ENCODE results near the gene PC. TPM values are rescaled to one million over a fixed set of nuclear protein-coding genes. Genes with fewer than 3 reads are reported as not detected.
"Not testable (repeated sequence)": the region's sequence is repeated elsewhere in the genome, so short reads cannot be mapped to it uniquely, and the experiment has no call there.

Gene PC
- total RNA-seq, 2 donors from 2014 or later, result 12.2 to 81.7 TPM

GRCh38 chr11:66834943-66835342, 123.2 kb downstream of the PC start:
- TF ChIP-seq, protein P1, sequence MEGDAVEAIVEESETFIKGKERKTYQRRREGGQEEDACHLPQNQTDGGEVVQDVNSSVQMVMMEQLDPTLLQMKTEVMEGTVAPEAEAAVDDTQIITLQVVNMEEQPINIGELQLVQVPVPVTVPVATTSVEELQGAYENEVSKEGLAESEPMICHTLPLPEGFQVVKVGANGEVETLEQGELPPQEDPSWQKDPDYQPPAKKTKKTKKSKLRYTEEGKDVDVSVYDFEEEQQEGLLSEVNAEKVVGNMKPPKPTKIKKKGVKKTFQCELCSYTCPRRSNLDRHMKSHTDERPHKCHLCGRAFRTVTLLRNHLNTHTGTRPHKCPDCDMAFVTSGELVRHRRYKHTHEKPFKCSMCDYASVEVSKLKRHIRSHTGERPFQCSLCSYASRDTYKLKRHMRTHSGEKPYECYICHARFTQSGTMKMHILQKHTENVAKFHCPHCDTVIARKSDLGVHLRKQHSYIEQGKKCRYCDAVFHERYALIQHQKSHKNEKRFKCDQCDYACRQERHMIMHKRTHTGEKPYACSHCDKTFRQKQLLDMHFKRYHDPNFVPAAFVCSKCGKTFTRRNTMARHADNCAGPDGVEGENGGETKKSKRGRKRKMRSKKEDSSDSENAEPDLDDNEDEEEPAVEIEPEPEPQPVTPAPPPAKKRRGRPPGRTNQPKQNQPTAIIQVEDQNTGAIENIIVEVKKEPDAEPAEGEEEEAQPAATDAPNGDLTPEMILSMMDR (IDR thresholded peaks at IDR 0.05), result no peak
- no peak for TF ChIP-seq POLR2A (IDR thresholded peaks at IDR 0.05)
- 56 to 64% methylated on average over 5 of the region's 5 CpGs for WGBS, 2 donors
- H3K4me3 ChIP-seq, result no peak overlapping the region
- no peaks in the 10 kb centered on the region for H3K27me3 ChIP-seq
- H3K27ac ChIP-seq, result no peak overlapping the region
- no peak for ATAC-seq
- no peaks in the 10 kb centered on the region for H3K9me3 ChIP-seq
- no peaks in the 10 kb centered on the region for H3K36me3 ChIP-seq (replicated peaks in 1 of 2; ENCODE audit: insufficient read depth in 1 of 2, low read depth in 2 of 2)
- intact Hi-C loops (cut with DNase I), result no loop called here
- no peak for DNase-seq
- H3K4me1 ChIP-seq, result no peaks in the 10 kb centered on the region

GRCh38 chr11:66834539-66834845, 123.7 kb downstream of the PC start:
- TF ChIP-seq, protein P1 (IDR thresholded peaks at IDR 0.05), result no peak
- no peak for TF ChIP-seq POLR2A (IDR thresholded peaks at IDR 0.05)
- no peaks in the 10 kb centered on the region for H3K9me3 ChIP-seq
- intact Hi-C loops (cut with DNase I), result no loop called here
- no peaks in the 10 kb centered on the region for H3K4me1 ChIP-seq
- H3K27ac ChIP-seq, result no peak overlapping the region
- no peaks in the 10 kb centered on the region for H3K36me3 ChIP-seq (replicated peaks in 1 of 2; ENCODE audit: insufficient read depth in 1 of 2, low read depth in 2 of 2)
- ATAC-seq, result peak; percentile 31
- H3K27me3 ChIP-seq, result no peaks in the 10 kb centered on the region
- 48 to 52% methylated on average over 4 of the region's 4 CpGs for WGBS, 2 donors
- no peak for DNase-seq
- H3K4me3 ChIP-seq, result no peak overlapping the region

GRCh38 chr11:66824573-66824972, 133.6 kb downstream of the PC start:
- H3K4me1 ChIP-seq; ATAC-seq; H3K36me3 ChIP-seq (replicated peaks in 1 of 2; ENCODE audit: insufficient read depth in 1 of 2, low read depth in 2 of 2); H3K4me3 ChIP-seq; intact Hi-C loops (cut with DNase I); H3K27me3 ChIP-seq; DNase-seq; H3K27ac ChIP-seq; H3K9me3 ChIP-seq: not testable (repeated sequence)
- WGBS, 2 donors, result 80 to 100% methylated on average over 1 to 3 of the region's 4 CpGs

DNA sequence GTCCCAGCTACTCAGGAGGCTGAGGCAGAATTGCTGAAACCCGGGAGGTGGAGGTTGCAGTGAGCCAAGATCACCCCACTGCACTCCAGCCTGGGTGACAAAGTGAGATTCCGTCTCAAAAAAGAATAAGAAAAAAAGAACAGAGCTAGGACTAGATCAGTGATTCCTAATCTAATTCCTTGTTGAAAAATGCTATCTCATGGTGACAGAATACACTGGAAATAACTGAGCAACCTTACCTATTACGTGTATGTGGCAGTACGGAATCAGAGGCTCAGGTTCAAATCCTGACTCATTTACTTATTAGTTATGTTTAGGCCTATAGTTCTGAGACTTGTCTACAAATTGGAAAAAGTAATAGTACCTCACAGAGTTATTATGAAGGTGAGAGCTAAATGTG, 134.5 kb downstream of the PC start:
- 98% methylated on average over 4 of the region's 4 CpGs for WGBS, 2 donors
- Histone ChIP-seq H3K36me3 (replicated peaks in 1 of 2; ENCODE audit: insufficient read depth in 1 of 2, low read depth in 2 of 2) (no peaks in the 10 kb centered on the region), H3K4me1 (no peaks in the 10 kb centered on the region), H3K27me3 (no peaks in the 10 kb centered on the region), H3K4me3 (no peak overlapping the region), H3K9me3 (no peaks in the 10 kb centered on the region), H3K27ac (no peak overlapping the region)
- ATAC-seq (no peak), DNase-seq (no peak)
- TF ChIP-seq, protein P1 (IDR thresholded peaks at IDR 0.05), result no peak
- no peak for TF ChIP-seq POLR2A (IDR thresholded peaks at IDR 0.05)
- intact Hi-C loops (cut with DNase I), result no loop called here

GRCh38 chr11:66820901-66821300, 137.3 kb downstream of the PC start:
- DNase-seq, result no peak
- Histone ChIP-seq H3K36me3 (replicated peaks in 1 of 2; ENCODE audit: insufficient read depth in 1 of 2, low read depth in 2 of 2) (no peaks in the 10 kb centered on the region), H3K4me3 (no peak overlapping the region), H3K27me3 (no peaks in the 10 kb centered on the region), H3K9me3 (no peaks in the 10 kb centered on the region), H3K27ac (no peak overlapping the region), H3K4me1 (no peaks in the 10 kb centered on the region)
- intact Hi-C loops (cut with DNase I), result no loop called here
- WGBS, 2 donors, result 73 to 79% methylated on average over 3 of the region's 3 CpGs
- TF ChIP-seq, protein P1 (IDR thresholded peaks at IDR 0.05), result no peak
- no peak for ATAC-seq

Measured in body of pancreas (tissue), 4 donors.